Stomach (tissue), 4 donors: Measurements from ENCODE around the gene MT3.

ENCODE experiments used
- CTCF ChIP-seq, 7 experiments: fragments of 450-650 bp in 4 of 7; fragments of 200-600 bp in 3 of 7; sonication (generic) in 3 of 7; IDR thresholded peaks; one replicate each; pipeline ENCODE4 v1.5.1; 2016 to 2019; ENCODE audit warnings: antibody characterized with exemption in 7 of 7, control low read depth in 2 of 7, mild to moderate bottlenecking in 1 of 7
- EP300 ChIP-seq: sonication (generic); formaldehyde crosslinking; IDR thresholded peaks from one replicate; pipeline ENCODE4 v1.6.1; 2017; ENCODE audit warnings: antibody characterized with exemption

DNA sequence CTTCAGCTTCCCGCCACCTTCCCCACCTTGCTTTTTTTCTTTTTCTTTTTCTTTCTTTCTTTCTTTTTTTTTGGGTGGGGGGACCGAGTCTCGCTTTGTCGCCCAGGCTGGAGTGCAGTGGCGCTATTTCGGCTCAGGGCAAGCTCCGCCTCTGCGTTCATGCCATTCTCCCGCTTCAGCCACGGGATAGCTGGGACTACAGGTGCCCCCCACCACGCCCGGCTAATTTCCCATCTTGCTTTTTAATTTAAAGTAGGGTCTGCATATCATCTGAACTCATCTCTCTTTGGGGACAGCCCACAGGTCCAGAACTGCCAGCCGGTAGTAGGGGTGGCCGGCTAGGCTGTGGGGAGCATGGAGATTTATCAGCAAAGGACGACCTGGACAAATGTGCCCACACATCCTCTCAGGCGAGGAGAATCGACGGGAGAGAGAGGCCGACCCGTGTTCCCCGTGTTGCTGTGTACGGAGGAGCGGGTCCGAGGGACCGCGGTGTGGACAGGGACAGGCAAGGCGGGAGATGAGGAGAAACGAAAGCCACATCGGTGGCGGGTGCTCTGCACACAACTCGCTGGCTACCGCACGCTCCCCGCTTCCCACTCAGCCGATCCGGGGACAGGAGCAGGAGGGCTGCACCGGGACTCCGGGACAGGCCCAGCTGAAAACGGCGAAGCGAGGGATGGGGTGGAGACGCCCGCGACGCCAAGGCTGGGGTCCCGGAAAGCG, 45.5 kb downstream of the MT3 start:
- no peak for TF ChIP-seq CTCF (IDR thresholded peaks at IDR 0.05)
- no peak for TF ChIP-seq EP300
